ENCODE results near the gene VWA2. TPM values are rescaled to one million over a fixed set of nuclear protein-coding genes. Genes with fewer than 3 reads are reported as not detected.

The VWA2 gene
- total and polyA plus RNA-seq, 9 donors = 0.04 to 4.1 (median 0.23) TPM

DNA sequence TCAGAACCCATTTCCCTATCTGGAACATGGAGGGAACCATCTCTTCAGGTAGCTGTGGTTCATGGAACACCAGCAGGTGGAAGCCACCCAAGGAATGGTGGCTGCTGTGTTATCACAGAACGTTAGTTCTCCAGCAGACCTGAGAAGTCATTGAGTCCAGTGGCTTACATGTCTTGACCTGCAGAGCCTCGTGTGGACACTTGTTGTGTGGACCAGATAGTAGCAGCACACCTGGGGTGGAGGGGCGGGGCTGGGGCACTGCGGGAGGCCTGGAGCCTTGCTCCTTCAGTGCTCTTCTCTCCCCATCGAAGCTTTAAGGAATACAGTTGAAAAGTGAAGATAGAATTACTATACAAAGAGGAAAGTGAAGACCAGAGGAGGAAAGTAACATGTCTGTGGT lies 42.4 kb downstream of the VWA2 start:
- WGBS (ENCODE audit: insufficient coverage) = 54% methylated on average over 2 of the region's 5 CpGs
- Histone ChIP-seq H3K27me3 (ENCODE audit: control insufficient read depth, insufficient read depth, low read length) (peaks cover 2% of the 10 kb centered on the region), H3K9me3 (replicated peaks; ENCODE audit: control insufficient read depth, low read depth, low read length) (no peaks in the 10 kb centered on the region), H3K4me3 (ENCODE audit: low read length) (no peak overlapping the region), H3K4me1 (ENCODE audit: control insufficient read depth, insufficient read depth, low read length) (no peaks in the 10 kb centered on the region), H3K36me3 (ENCODE audit: control insufficient read depth, insufficient read depth, low read length) (no peaks in the 10 kb centered on the region), H3K27ac (ENCODE audit: low read length) (no peak overlapping the region)
- DNase-seq = no peak

DNA sequence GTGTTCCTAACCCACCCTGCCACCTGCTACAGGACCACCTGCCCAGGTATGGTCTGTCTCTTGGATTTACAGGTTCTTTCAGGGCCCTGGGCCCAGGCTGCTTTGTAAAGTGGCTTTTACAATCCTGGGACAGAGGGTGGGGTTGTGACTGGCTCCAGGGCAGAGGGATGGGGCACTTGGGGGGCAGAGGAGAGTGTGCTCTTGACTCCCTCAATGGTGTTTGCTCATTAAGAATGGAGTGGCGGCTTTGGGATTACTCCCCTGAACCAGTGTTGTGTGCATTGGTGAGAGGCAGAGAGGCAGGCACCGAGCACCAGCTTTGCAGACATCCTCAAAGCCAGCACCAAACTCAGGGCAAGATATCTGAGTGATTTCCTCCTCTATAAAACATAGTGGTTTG lies 43.5 kb downstream of the VWA2 start:
- DNase-seq = no peak
- no peaks in the 10 kb centered on the region for H3K9me3 ChIP-seq (replicated peaks; ENCODE audit: control insufficient read depth, low read depth, low read length)
- 67% methylated on average over 1 of the region's 2 CpGs for WGBS (ENCODE audit: insufficient coverage)
- H3K36me3 ChIP-seq (ENCODE audit: control insufficient read depth, insufficient read depth, low read length) = no peaks in the 10 kb centered on the region
- no peak overlapping the region for H3K27ac ChIP-seq (ENCODE audit: low read length)
- peaks cover 2% of the 10 kb centered on the region for H3K27me3 ChIP-seq (ENCODE audit: control insufficient read depth, insufficient read depth, low read length)
- no peak overlapping the region for H3K4me3 ChIP-seq (ENCODE audit: low read length)
- H3K4me1 ChIP-seq (ENCODE audit: control insufficient read depth, insufficient read depth, low read length) = no peaks in the 10 kb centered on the region

DNA sequence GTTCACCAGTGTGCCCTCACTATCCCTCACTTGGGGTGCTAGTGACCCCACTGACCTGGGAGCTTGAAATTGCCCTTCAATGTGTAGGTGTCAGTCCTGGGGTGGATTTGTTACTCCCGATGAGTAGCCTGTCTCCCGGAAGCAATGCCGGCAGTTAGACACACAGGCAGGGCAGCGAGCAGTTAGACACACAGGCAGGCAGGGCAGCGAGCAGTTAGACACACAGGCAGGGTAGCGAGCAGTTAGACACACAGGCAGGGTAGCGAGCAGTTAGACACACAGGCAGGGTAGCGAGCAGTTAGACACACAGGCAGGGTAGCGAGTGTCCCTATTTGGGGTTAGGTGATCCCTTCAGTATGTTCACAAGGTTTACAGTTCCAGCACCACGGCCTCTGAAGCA lies 44.0 kb downstream of the VWA2 start:
- Histone ChIP-seq H3K27ac (ENCODE audit: low read length) (no peak overlapping the region), H3K4me3 (ENCODE audit: low read length) (no peak overlapping the region), H3K4me1 (ENCODE audit: control insufficient read depth, insufficient read depth, low read length) (no peaks in the 10 kb centered on the region), H3K36me3 (ENCODE audit: control insufficient read depth, insufficient read depth, low read length) (no peaks in the 10 kb centered on the region), H3K9me3 (replicated peaks; ENCODE audit: control insufficient read depth, low read depth, low read length) (no peaks in the 10 kb centered on the region), H3K27me3 (ENCODE audit: control insufficient read depth, insufficient read depth, low read length) (peaks cover 2% of the 10 kb centered on the region)
- WGBS (ENCODE audit: insufficient coverage) = 95% methylated on average over 9 of the region's 10 CpGs
- no peak for DNase-seq

DNA sequence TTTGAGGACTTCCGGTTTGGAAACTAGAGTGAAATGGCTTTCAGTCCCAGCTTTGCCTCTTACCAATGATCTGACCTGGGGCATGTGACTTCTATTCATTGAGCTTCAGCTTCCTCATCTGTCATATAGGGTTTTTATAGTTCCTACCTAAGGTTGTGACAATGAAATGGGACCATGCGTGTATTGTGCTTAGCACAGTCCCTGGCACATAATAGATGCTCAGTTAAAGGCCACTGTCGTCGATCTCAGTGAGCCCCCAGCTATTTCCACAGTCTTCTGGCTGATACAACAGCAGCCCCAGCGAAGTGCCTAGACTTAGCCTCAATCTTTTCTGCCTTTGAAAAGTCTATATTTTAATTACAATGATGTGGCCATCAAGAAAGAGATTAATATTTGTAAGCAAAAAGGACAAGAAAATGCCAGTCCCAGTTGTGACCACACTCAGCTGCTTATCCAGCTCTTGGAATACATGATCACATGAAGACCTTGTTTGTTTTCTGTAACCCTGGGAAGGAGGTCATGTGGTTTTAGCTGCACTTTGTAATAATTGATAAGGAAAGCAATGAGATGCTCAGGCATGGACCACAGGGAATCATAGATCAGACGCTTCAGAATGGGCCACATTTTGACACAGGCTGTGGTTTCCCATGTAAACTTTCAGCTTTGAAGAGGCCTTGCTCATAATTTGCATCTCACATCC lies 44.6 kb downstream of the VWA2 start:
- Histone ChIP-seq H3K4me1 (ENCODE audit: control insufficient read depth, insufficient read depth, low read length) (peaks cover 2% of the 10 kb centered on the region), H3K27ac (ENCODE audit: low read length) (no peak overlapping the region), H3K9me3 (replicated peaks; ENCODE audit: control insufficient read depth, low read depth, low read length) (no peaks in the 10 kb centered on the region), H3K36me3 (ENCODE audit: control insufficient read depth, insufficient read depth, low read length) (no peaks in the 10 kb centered on the region), H3K27me3 (ENCODE audit: control insufficient read depth, insufficient read depth, low read length) (peaks cover 2% of the 10 kb centered on the region), H3K4me3 (ENCODE audit: low read length) (no peak overlapping the region)
- WGBS (ENCODE audit: insufficient coverage) = 77% methylated on average over 4 of the region's 6 CpGs
- DNase-seq = no peak

DNA sequence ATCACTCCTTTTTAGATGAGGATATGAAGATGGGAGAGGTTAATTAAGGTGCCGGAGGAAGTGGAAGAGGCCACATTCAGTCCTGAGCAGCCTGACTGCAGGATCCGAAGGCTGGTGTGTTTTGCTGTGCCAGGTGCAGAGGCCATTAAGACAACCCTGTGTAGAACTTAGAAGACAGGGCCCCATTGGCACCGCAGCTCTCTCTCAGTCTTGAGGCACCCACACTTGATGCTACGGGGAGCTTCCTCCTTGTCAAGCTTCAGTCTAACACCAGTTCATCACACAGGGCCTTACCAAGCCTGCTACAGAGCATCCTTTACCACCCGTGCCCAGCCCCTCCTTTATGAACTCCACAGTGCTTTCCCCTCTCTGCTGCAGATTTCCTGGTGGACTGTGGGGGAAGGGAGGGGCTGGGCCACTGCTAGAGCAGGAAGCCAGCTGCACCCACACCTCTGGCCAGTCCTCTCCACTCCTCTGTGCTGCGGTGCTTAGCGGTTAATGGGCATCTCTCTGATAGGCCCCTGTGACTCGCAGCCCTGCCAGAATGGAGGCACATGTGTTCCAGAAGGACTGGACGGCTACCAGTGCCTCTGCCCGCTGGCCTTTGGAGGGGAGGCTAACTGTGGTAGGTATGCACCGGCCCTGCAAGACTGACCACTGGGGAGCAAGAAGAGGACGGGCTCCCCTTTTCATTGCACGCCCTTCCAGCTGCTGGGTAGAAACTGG lies 45.5 kb downstream of the VWA2 start:
- H3K9me3 ChIP-seq (replicated peaks; ENCODE audit: control insufficient read depth, low read depth, low read length) = no peaks in the 10 kb centered on the region
- 60% methylated on average over 6 of the region's 13 CpGs for WGBS (ENCODE audit: insufficient coverage)
- H3K4me1 ChIP-seq (ENCODE audit: control insufficient read depth, insufficient read depth, low read length) = peaks cover 3% of the 10 kb centered on the region
- H3K36me3 ChIP-seq (ENCODE audit: control insufficient read depth, insufficient read depth, low read length) = peaks cover 3% of the 10 kb centered on the region
- no peak for DNase-seq
- no peak overlapping the region for H3K27ac ChIP-seq (ENCODE audit: low read length)
- peaks cover 2% of the 10 kb centered on the region for H3K27me3 ChIP-seq (ENCODE audit: control insufficient read depth, insufficient read depth, low read length)
- H3K4me3 ChIP-seq (ENCODE audit: low read length) = no peak overlapping the region

DNA sequence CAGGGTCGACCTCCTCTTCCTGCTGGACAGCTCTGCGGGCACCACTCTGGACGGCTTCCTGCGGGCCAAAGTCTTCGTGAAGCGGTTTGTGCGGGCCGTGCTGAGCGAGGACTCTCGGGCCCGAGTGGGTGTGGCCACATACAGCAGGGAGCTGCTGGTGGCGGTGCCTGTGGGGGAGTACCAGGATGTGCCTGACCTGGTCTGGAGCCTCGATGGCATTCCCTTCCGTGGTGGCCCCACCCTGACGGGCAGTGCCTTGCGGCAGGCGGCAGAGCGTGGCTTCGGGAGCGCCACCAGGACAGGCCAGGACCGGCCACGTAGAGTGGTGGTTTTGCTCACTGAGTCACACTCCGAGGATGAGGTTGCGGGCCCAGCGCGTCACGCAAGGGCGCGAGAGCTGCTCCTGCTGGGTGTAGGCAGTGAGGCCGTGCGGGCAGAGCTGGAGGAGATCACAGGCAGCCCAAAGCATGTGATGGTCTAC lies 46.9 kb downstream of the VWA2 start:
- 84% methylated on average over 31 of the region's 31 CpGs for WGBS (ENCODE audit: insufficient coverage)
- no peaks in the 10 kb centered on the region for H3K9me3 ChIP-seq (replicated peaks; ENCODE audit: control insufficient read depth, low read depth, low read length)
- H3K27ac ChIP-seq (ENCODE audit: low read length) = no peak overlapping the region
- H3K36me3 ChIP-seq (ENCODE audit: control insufficient read depth, insufficient read depth, low read length) = peaks cover 13% of the 10 kb centered on the region
- DNase-seq = no peak
- H3K27me3 ChIP-seq (ENCODE audit: control insufficient read depth, insufficient read depth, low read length) = peaks cover 2% of the 10 kb centered on the region
- no peak overlapping the region for H3K4me3 ChIP-seq (ENCODE audit: low read length)
- peaks cover 3% of the 10 kb centered on the region for H3K4me1 ChIP-seq (ENCODE audit: control insufficient read depth, insufficient read depth, low read length)

DNA sequence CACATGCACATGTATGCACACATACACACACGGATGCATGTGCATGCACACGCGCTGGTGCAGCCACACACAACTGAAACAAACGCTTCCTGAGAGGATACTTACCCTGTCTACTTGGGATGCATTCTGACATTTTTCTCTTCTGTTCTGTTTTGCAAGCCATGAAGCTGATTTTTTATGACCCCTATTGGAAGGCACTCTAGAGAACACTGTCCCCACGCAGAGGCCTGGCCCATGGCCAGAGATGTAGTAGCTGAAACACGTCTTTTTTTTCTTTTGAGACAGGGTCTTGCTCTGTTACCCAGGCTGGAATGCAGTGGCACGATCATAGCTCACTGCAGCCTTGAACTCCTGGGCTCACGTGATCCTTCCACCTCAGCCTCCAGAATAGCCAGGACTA lies 47.9 kb downstream of the VWA2 start:
- H3K4me1 ChIP-seq (ENCODE audit: control insufficient read depth, insufficient read depth, low read length) = peaks cover 3% of the 10 kb centered on the region
- H3K27me3 ChIP-seq (ENCODE audit: control insufficient read depth, insufficient read depth, low read length) = no peaks in the 10 kb centered on the region
- H3K4me3 ChIP-seq (ENCODE audit: low read length) = no peak overlapping the region
- H3K9me3 ChIP-seq (replicated peaks; ENCODE audit: control insufficient read depth, low read depth, low read length) = no peaks in the 10 kb centered on the region
- 48% methylated on average over 6 of the region's 8 CpGs for WGBS (ENCODE audit: insufficient coverage)
- H3K27ac ChIP-seq (ENCODE audit: low read length) = no peak overlapping the region
- no peak for DNase-seq
- peaks cover 21% of the 10 kb centered on the region for H3K36me3 ChIP-seq (ENCODE audit: control insufficient read depth, insufficient read depth, low read length)

DNA sequence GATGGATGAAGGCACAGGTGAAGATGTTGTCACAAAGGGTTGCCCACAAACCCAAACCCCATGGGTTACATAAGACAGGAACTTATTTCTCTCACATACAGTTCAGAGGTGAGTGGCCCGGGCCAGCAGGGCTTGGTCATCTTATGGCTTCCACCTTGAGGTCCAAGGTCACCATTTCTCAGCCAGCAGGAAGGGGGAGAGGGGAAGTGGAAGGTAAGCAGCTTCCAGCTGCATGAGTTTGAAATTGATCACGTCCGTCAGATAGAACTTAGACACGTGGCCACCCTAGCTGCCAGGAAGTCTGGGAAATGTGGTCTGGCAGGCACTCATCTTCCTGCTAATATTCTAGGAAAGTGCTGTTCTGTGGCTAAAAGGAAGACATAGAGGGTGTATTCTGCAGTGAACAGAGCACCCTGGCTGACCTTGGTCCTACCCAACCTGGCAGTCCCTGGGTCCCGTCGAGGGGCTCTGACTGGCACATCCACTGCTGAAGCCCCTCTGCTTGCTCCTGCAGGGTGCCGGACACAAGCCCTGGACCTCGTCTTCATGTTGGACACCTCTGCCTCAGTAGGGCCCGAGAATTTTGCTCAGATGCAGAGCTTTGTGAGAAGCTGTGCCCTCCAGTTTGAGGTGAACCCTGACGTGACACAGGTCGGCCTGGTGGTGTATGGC lies 49.5 kb downstream of the VWA2 start:
- DNase-seq = no peak
- H3K27me3 ChIP-seq (ENCODE audit: control insufficient read depth, insufficient read depth, low read length) = no peaks in the 10 kb centered on the region
- H3K4me3 ChIP-seq (ENCODE audit: low read length) = no peak overlapping the region
- H3K36me3 ChIP-seq (ENCODE audit: control insufficient read depth, insufficient read depth, low read length) = peaks cover 23% of the 10 kb centered on the region
- H3K4me1 ChIP-seq (ENCODE audit: control insufficient read depth, insufficient read depth, low read length) = peaks cover 3% of the 10 kb centered on the region
- no peak overlapping the region for H3K27ac ChIP-seq (ENCODE audit: low read length)
- 70% methylated on average over 10 of the region's 11 CpGs for WGBS (ENCODE audit: insufficient coverage)
- no peaks in the 10 kb centered on the region for H3K9me3 ChIP-seq (replicated peaks; ENCODE audit: control insufficient read depth, low read depth, low read length)

DNA sequence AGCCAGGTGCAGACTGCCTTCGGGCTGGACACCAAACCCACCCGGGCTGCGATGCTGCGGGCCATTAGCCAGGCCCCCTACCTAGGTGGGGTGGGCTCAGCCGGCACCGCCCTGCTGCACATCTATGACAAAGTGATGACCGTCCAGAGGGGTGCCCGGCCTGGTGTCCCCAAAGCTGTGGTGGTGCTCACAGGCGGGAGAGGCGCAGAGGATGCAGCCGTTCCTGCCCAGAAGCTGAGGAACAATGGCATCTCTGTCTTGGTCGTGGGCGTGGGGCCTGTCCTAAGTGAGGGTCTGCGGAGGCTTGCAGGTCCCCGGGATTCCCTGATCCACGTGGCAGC lies 50.0 kb downstream of the VWA2 start:
- Histone ChIP-seq H3K27me3 (ENCODE audit: control insufficient read depth, insufficient read depth, low read length) (no peaks in the 10 kb centered on the region), H3K36me3 (ENCODE audit: control insufficient read depth, insufficient read depth, low read length) (peaks cover 23% of the 10 kb centered on the region), H3K4me1 (ENCODE audit: control insufficient read depth, insufficient read depth, low read length) (peaks cover 3% of the 10 kb centered on the region), H3K27ac (ENCODE audit: low read length) (no peak overlapping the region), H3K4me3 (ENCODE audit: low read length) (no peak overlapping the region), H3K9me3 (replicated peaks; ENCODE audit: control insufficient read depth, low read depth, low read length) (no peaks in the 10 kb centered on the region)
- WGBS (ENCODE audit: insufficient coverage) = 97% methylated on average over 13 of the region's 16 CpGs
- no peak for DNase-seq

DNA sequence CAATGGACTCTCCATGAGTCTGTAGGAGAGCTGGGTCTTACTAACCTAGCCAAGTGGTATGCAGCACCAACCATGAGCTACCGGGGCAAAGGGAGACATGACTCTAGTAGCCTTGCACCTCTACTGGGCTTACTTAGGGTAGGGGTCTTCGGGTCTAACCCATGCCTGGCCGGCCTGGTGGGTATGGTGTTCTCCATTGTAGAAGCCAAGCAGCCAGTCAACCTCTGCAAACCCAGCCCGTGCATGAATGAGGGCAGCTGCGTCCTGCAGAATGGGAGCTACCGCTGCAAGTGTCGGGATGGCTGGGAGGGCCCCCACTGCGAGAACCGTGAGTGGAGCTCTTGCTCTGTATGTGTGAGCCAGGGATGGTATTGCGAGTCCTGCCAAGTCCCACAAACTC lies 51.0 kb downstream of the VWA2 start:
- no peaks in the 10 kb centered on the region for H3K27me3 ChIP-seq (ENCODE audit: control insufficient read depth, insufficient read depth, low read length)
- H3K4me1 ChIP-seq (ENCODE audit: control insufficient read depth, insufficient read depth, low read length) = peaks cover 3% of the 10 kb centered on the region
- peaks cover 23% of the 10 kb centered on the region for H3K36me3 ChIP-seq (ENCODE audit: control insufficient read depth, insufficient read depth, low read length)
- 99% methylated on average over 9 of the region's 10 CpGs for WGBS (ENCODE audit: insufficient coverage)
- H3K27ac ChIP-seq (ENCODE audit: low read length) = no peak overlapping the region
- H3K4me3 ChIP-seq (ENCODE audit: low read length) = no peak overlapping the region
- H3K9me3 ChIP-seq (replicated peaks; ENCODE audit: control insufficient read depth, low read depth, low read length) = peaks cover 2% of the 10 kb centered on the region
- DNase-seq = no peak
